NB4 (cell line): Measurements from ENCODE around the gene HDAC9.

Source experiments
- DNase-seq: peaks from one replicate; pipeline ENCODE4 v3.0.0; 2010; ENCODE audit warnings: low read depth
- H3K4me3 ChIP-seq: one replicate; pipeline ENCODE4 v1.5.1; 2011; ENCODE audit warnings: mild to moderate bottlenecking, low read depth, low read length, moderate library complexity
- MYC ChIP-seq: IDR thresholded peaks from 2 replicates; pipeline ENCODE4 v1.6.1; 2011; ENCODE audit warnings: low read depth, low read length
- POLR2A ChIP-seq: IDR thresholded peaks from 2 replicates; pipeline ENCODE4 v1.6.1; 2011; ENCODE audit warnings: mild to moderate bottlenecking; ENCODE audit not compliant: insufficient read length; ENCODE audit errors: extremely low read depth
- TF ChIP-seq, protein P1 (sequence below): IDR thresholded peaks from 2 replicates; pipeline ENCODE4 v1.6.1; 2011; ENCODE audit warnings: low read depth, low read length
- TF ChIP-seq, protein P2 (sequence below): IDR thresholded peaks from one replicate; pipeline ENCODE4 v1.5.1; 2012; ENCODE audit warnings: low read depth, low read length

Gene HDAC9

DNA sequence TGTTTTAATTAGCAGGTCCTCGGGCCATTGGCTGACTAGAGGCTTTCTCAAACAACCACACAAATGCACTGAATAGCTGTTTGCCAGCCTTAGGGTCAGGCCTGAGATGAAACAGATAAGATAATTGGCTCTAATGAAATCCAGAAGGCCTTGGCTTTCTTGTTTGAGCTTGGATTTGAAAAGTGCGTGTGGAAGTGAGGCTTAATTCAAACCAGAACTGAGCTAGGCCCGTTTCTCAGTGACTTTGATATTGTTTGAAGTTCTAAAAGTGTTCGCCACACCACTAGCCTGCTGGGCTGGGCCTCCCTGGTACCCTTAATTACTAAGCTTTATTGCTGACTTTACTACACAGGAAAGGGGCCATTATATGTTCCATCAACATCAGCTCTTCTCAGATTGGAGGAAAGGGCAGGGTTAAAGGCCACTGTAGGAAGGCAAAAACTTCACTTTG lies 351.2 kb downstream of the HDAC9 start:
- no peak overlapping the region for H3K4me3 ChIP-seq
- TF ChIP-seq, protein P1, sequence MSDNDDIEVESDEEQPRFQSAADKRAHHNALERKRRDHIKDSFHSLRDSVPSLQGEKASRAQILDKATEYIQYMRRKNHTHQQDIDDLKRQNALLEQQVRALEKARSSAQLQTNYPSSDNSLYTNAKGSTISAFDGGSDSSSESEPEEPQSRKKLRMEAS: no peak
- TF ChIP-seq, protein P2, sequence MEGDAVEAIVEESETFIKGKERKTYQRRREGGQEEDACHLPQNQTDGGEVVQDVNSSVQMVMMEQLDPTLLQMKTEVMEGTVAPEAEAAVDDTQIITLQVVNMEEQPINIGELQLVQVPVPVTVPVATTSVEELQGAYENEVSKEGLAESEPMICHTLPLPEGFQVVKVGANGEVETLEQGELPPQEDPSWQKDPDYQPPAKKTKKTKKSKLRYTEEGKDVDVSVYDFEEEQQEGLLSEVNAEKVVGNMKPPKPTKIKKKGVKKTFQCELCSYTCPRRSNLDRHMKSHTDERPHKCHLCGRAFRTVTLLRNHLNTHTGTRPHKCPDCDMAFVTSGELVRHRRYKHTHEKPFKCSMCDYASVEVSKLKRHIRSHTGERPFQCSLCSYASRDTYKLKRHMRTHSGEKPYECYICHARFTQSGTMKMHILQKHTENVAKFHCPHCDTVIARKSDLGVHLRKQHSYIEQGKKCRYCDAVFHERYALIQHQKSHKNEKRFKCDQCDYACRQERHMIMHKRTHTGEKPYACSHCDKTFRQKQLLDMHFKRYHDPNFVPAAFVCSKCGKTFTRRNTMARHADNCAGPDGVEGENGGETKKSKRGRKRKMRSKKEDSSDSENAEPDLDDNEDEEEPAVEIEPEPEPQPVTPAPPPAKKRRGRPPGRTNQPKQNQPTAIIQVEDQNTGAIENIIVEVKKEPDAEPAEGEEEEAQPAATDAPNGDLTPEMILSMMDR: no peak
- TF ChIP-seq MYC (no peak), POLR2A (no peak)
- DNase-seq: no peak

DNA sequence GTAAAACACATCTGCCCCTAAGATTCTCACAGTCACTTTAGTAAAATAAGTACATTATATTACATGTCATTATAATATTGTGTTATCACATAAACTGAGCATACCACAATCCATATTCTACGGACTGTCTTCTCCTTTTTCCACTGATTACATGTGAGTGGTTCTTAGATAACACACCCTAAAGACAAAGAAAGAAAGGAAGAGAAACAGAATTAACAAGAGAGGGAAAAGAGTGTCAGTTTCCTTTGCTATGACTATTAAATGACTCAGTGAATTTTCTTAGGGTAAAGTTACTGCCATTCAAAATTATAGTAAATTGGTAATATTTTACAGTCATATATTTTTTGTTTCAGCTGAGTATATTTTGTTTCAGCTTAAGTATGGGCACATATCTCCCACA lies 353.6 kb downstream of the HDAC9 start:
- TF ChIP-seq, protein P1: no peak
- TF ChIP-seq, protein P2: no peak
- TF ChIP-seq MYC: no peak
- TF ChIP-seq POLR2A: no peak
- DNase-seq: no peak

DNA sequence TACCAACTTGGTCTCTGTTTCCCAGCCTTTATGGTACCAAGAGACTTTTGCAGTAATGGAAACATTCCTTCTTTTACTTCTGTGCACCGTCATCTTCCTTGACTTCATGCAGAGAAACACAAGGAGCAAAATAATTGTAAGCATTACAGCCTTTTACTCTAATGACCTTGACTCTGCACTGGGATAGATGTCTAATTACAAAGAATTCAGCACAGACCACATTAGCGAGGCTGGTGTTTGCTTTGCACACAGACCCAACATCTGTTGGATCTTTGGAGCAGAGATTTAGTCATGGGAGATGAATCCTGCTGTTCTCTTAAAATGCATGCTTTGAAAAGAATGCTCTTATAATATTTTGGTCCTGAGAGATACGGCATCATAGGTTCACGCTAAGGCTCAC lies 360.2 kb downstream of the HDAC9 start:
- no peak for DNase-seq
- no peak overlapping the region for H3K4me3 ChIP-seq
- TF ChIP-seq MYC (no peak), POLR2A (no peak)
- TF ChIP-seq, protein P1: no peak

More for the DNA sequence above, 353.6 kb downstream of the HDAC9 start:
- no peak overlapping the region for H3K4me3 ChIP-seq

- no peak for DNase-seq
- TF ChIP-seq, protein P1: no peak
- no peak for TF ChIP-seq MYC
- no peak for TF ChIP-seq POLR2A
- TF ChIP-seq, protein P2: no peak
- no peak overlapping the region for H3K4me3 ChIP-seq
These were observed 362.7 kb downstream of the HDAC9 start for GRCh38 chr7:18858232-18858631.

- H3K4me3 ChIP-seq: no peak overlapping the region
- TF ChIP-seq, protein P2: no peak
- TF ChIP-seq, protein P1: no peak
- TF ChIP-seq MYC: no peak
- TF ChIP-seq POLR2A: no peak
- DNase-seq: no peak
These were observed 363.8 kb downstream of the HDAC9 start for GRCh38 chr7:18859318-18859717.

- TF ChIP-seq, protein P1: no peak
- TF ChIP-seq MYC: no peak
- no peak for TF ChIP-seq POLR2A
- TF ChIP-seq, protein P2: no peak
- DNase-seq: no peak
- H3K4me3 ChIP-seq: no peak overlapping the region
These were observed 364.7 kb downstream of the HDAC9 start for GRCh38 chr7:18860221-18860620.
